Activated naive CD8-positive, alpha-beta T cell treated with anti-CD3 and anti-CD28 coated beads, Interleukin-2, amount 50 U/mL, for 24 hours (primary cell): ENCODE results near the gene MEG3.

Source experiments
- ATAC-seq: fragments of 150-1000 bp; cut with Tn5 transposase; one replicate; pipeline ENCODE4 v1.10.0; 2021
- DNase-seq: peaks from one replicate; pipeline ENCODE4 v3.0.0; 2021
- H3K27ac Mint-ChIP-seq: one replicate; pipeline ENCODE4 v1.8.0; 2021; ENCODE audit warnings: mild to moderate bottlenecking, mixed read lengths
- H3K27me3 Mint-ChIP-seq: one replicate; pipeline ENCODE4 v1.8.0; 2021; ENCODE audit warnings: mixed read lengths
- H3K36me3 Mint-ChIP-seq: one replicate; pipeline ENCODE4 v1.8.0; 2021; ENCODE audit warnings: low read depth, mixed read lengths
- H3K4me1 Mint-ChIP-seq: one replicate; pipeline ENCODE4 v1.8.0; 2021; ENCODE audit warnings: mixed read lengths
- H3K4me3 Mint-ChIP-seq: one replicate; pipeline ENCODE4 v1.8.0; 2021; ENCODE audit warnings: mild to moderate bottlenecking, moderate library complexity, mixed read lengths
- H3K9me3 Mint-ChIP-seq: one replicate; pipeline ENCODE4 v1.8.0; 2021; ENCODE audit warnings: mixed read lengths

MEG3 gene

GRCh38 chr14:100884456-100884855, 58.5 kb downstream of the MEG3 start:
- DNase-seq (no peak), ATAC-seq (no peak)
- no peaks in the 10 kb centered on the region for H3K4me1 Mint-ChIP-seq
- H3K9me3 Mint-ChIP-seq, result no peaks in the 10 kb centered on the region
- no peaks in the 10 kb centered on the region for H3K36me3 Mint-ChIP-seq
- H3K4me3 Mint-ChIP-seq, result no peak overlapping the region
- peaks cover 5% of the 10 kb centered on the region for H3K27me3 Mint-ChIP-seq
- no peak overlapping the region for H3K27ac Mint-ChIP-seq

GRCh38 chr14:100885196-100885595, 59.3 kb downstream of the MEG3 start:
- ATAC-seq, result no peak
- Mint-ChIP-seq H3K4me1 (no peaks in the 10 kb centered on the region), H3K9me3 (no peaks in the 10 kb centered on the region), H3K27ac (no peak overlapping the region), H3K36me3 (no peaks in the 10 kb centered on the region), H3K27me3 (peaks cover 5% of the 10 kb centered on the region), H3K4me3 (no peak overlapping the region)
- no peak for DNase-seq

GRCh38 chr14:100885617-100886016, 59.7 kb downstream of the MEG3 start:
- Mint-ChIP-seq H3K4me1 (no peaks in the 10 kb centered on the region), H3K27ac (no peak overlapping the region), H3K27me3 (peaks cover 3% of the 10 kb centered on the region), H3K4me3 (no peak overlapping the region), H3K36me3 (no peaks in the 10 kb centered on the region), H3K9me3 (no peaks in the 10 kb centered on the region)
- ATAC-seq, result no peak
- no peak for DNase-seq

GRCh38 chr14:100887728-100888335, 61.9 kb downstream of the MEG3 start:
- peaks cover 3% of the 10 kb centered on the region for H3K27me3 Mint-ChIP-seq
- H3K4me3 Mint-ChIP-seq, result no peak overlapping the region
- no peaks in the 10 kb centered on the region for H3K4me1 Mint-ChIP-seq
- H3K27ac Mint-ChIP-seq, result no peak overlapping the region
- DNase-seq (no peak), ATAC-seq (no peak)
- H3K36me3 Mint-ChIP-seq, result no peaks in the 10 kb centered on the region
- H3K9me3 Mint-ChIP-seq, result no peaks in the 10 kb centered on the region

- Mint-ChIP-seq H3K27me3 (peaks cover 3% of the 10 kb centered on the region), H3K4me3 (no peak overlapping the region), H3K36me3 (no peaks in the 10 kb centered on the region), H3K4me1 (no peaks in the 10 kb centered on the region), H3K9me3 (no peaks in the 10 kb centered on the region), H3K27ac (no peak overlapping the region)
- no peak for ATAC-seq
- DNase-seq, result no peak
Observed at GRCh38 chr14:100888789-100889315, 62.9 kb downstream of the MEG3 start.

GRCh38 chr14:100889641-100890040, 63.7 kb downstream of the MEG3 start:
- no peak overlapping the region for H3K4me3 Mint-ChIP-seq
- H3K27me3 Mint-ChIP-seq, result peaks cover 3% of the 10 kb centered on the region
- ATAC-seq (no peak), DNase-seq (no peak)
- no peaks in the 10 kb centered on the region for H3K9me3 Mint-ChIP-seq
- no peaks in the 10 kb centered on the region for H3K36me3 Mint-ChIP-seq
- H3K27ac Mint-ChIP-seq, result no peak overlapping the region
- H3K4me1 Mint-ChIP-seq, result no peaks in the 10 kb centered on the region

- Mint-ChIP-seq H3K27ac (no peak overlapping the region), H3K4me3 (no peak overlapping the region), H3K27me3 (peaks cover 3% of the 10 kb centered on the region), H3K4me1 (no peaks in the 10 kb centered on the region), H3K36me3 (no peaks in the 10 kb centered on the region), H3K9me3 (no peaks in the 10 kb centered on the region)
- ATAC-seq (no peak), DNase-seq (no peak)
Observed at GRCh38 chr14:100890061-100890850, 64.3 kb downstream of the MEG3 start.

GRCh38 chr14:100891051-100891450, 65.1 kb downstream of the MEG3 start:
- H3K36me3 Mint-ChIP-seq, result no peaks in the 10 kb centered on the region
- H3K27ac Mint-ChIP-seq, result no peak overlapping the region
- no peak for ATAC-seq
- DNase-seq, result no peak
- no peaks in the 10 kb centered on the region for H3K4me1 Mint-ChIP-seq
- peaks cover 1% of the 10 kb centered on the region for H3K27me3 Mint-ChIP-seq
- H3K4me3 Mint-ChIP-seq, result no peak overlapping the region
- no peaks in the 10 kb centered on the region for H3K9me3 Mint-ChIP-seq

- Mint-ChIP-seq H3K4me3 (no peak overlapping the region), H3K27me3 (peaks cover 4% of the 10 kb centered on the region), H3K27ac (no peak overlapping the region), H3K4me1 (no peaks in the 10 kb centered on the region), H3K9me3 (no peaks in the 10 kb centered on the region), H3K36me3 (no peaks in the 10 kb centered on the region)
- ATAC-seq (no peak), DNase-seq (no peak)
Observed at GRCh38 chr14:100891501-100892445, 65.9 kb downstream of the MEG3 start.

GRCh38 chr14:100892496-100893227, 66.7 kb downstream of the MEG3 start:
- H3K27ac Mint-ChIP-seq, result no peak overlapping the region
- H3K4me3 Mint-ChIP-seq, result no peak overlapping the region
- DNase-seq (no peak), ATAC-seq (no peak)
- H3K4me1 Mint-ChIP-seq, result no peaks in the 10 kb centered on the region
- no peaks in the 10 kb centered on the region for H3K9me3 Mint-ChIP-seq
- H3K27me3 Mint-ChIP-seq, result peaks cover 4% of the 10 kb centered on the region
- no peaks in the 10 kb centered on the region for H3K36me3 Mint-ChIP-seq

- H3K9me3 Mint-ChIP-seq, result no peaks in the 10 kb centered on the region
- H3K27me3 Mint-ChIP-seq, result peaks cover 4% of the 10 kb centered on the region
- H3K4me1 Mint-ChIP-seq, result no peaks in the 10 kb centered on the region
- H3K27ac Mint-ChIP-seq, result no peak overlapping the region
- no peaks in the 10 kb centered on the region for H3K36me3 Mint-ChIP-seq
- no peak overlapping the region for H3K4me3 Mint-ChIP-seq
- no peak for ATAC-seq
- no peak for DNase-seq
Observed at GRCh38 chr14:100893228-100893601, 67.3 kb downstream of the MEG3 start.

GRCh38 chr14:100893760-100894159, 67.8 kb downstream of the MEG3 start:
- no peak for DNase-seq
- no peaks in the 10 kb centered on the region for H3K4me1 Mint-ChIP-seq

GRCh38 chr14:100894416-100894815, 68.5 kb downstream of the MEG3 start:
- Mint-ChIP-seq H3K36me3 (no peaks in the 10 kb centered on the region), H3K27me3 (peaks cover 13% of the 10 kb centered on the region)
- no peak for ATAC-seq

More at GRCh38 chr14:100893760-100894159, 67.8 kb downstream of the MEG3 start:
- H3K36me3 Mint-ChIP-seq, result no peaks in the 10 kb centered on the region
- H3K4me3 Mint-ChIP-seq, result no peak overlapping the region
- no peak for ATAC-seq
- H3K27me3 Mint-ChIP-seq, result peaks cover 7% of the 10 kb centered on the region
- no peaks in the 10 kb centered on the region for H3K9me3 Mint-ChIP-seq
- no peak overlapping the region for H3K27ac Mint-ChIP-seq

GRCh38 chr14:100895411-100895810, 69.5 kb downstream of the MEG3 start:
- DNase-seq, result no peak
- H3K27ac Mint-ChIP-seq, result no peak overlapping the region
- no peaks in the 10 kb centered on the region for H3K9me3 Mint-ChIP-seq
- no peaks in the 10 kb centered on the region for H3K36me3 Mint-ChIP-seq
- H3K4me1 Mint-ChIP-seq, result no peaks in the 10 kb centered on the region
- no peak for ATAC-seq
- H3K27me3 Mint-ChIP-seq, result peaks cover 23% of the 10 kb centered on the region
- no peak overlapping the region for H3K4me3 Mint-ChIP-seq

More at GRCh38 chr14:100894416-100894815, 68.5 kb downstream of the MEG3 start:
- no peak for DNase-seq
- no peaks in the 10 kb centered on the region for H3K9me3 Mint-ChIP-seq
- no peak overlapping the region for H3K4me3 Mint-ChIP-seq
- H3K4me1 Mint-ChIP-seq, result no peaks in the 10 kb centered on the region
- no peak overlapping the region for H3K27ac Mint-ChIP-seq
